KMS-11 (cell line): ENCODE results near the gene C2.

ENCODE experiments used
- H2AFZ ChIP-seq: fragments of 200-600 bp; sonication (generic); 2 replicates; pipeline ENCODE4 v1.6.1; 2016; ENCODE audit warnings: antibody characterized with exemption, mixed run types, low read depth
- H3K27ac ChIP-seq: fragments of 200-600 bp; sonication (generic); 2 replicates; pipeline ENCODE4 v1.6.1; 2016; ENCODE audit warnings: mild to moderate bottlenecking, mixed run types
- H3K27me3 ChIP-seq: fragments of 200-600 bp; sonication (generic); 2 replicates; pipeline ENCODE4 v1.6.1; 2017; ENCODE audit warnings: mild to moderate bottlenecking, low read depth, mixed run types, moderate library complexity; ENCODE audit not compliant: insufficient read depth
- H3K36me3 ChIP-seq: fragments of 200-600 bp; sonication (generic); 2 replicates; pipeline ENCODE4 v1.6.1; 2017; ENCODE audit warnings: mild to moderate bottlenecking, mixed run types; ENCODE audit not compliant: insufficient read depth
- H3K4me1 ChIP-seq: fragments of 200-600 bp; sonication (generic); 2 replicates; pipeline ENCODE4 v1.6.1; 2016; ENCODE audit warnings: mild to moderate bottlenecking, low read depth, mixed run types; ENCODE audit not compliant: poor library complexity, severe bottlenecking
- H3K4me2 ChIP-seq: fragments of 200-600 bp; sonication (generic); 2 replicates; pipeline ENCODE4 v1.7.0; 2016; ENCODE audit warnings: mild to moderate bottlenecking, mixed run types
- H3K4me3 ChIP-seq: fragments of 200-600 bp; sonication (generic); IDR thresholded peaks from 2 replicates; pipeline ENCODE4 v1.6.1; 2017; ENCODE audit warnings: low read depth, low read length, mixed read lengths; ENCODE audit not compliant: insufficient read depth
- H3K79me2 ChIP-seq: fragments of 200-600 bp; sonication (generic); 2 replicates; pipeline ENCODE4 v1.6.1; 2016; ENCODE audit warnings: low read depth, mixed run types; ENCODE audit not compliant: insufficient read depth
- H3K9ac ChIP-seq: fragments of 200-600 bp; sonication (generic); 2 replicates; pipeline ENCODE4 v1.6.1; 2016; ENCODE audit warnings: mild to moderate bottlenecking, mixed run types
- H4K20me1 ChIP-seq: fragments of 200-600 bp; sonication (generic); 2 replicates; pipeline ENCODE4 v1.6.1; 2016; ENCODE audit warnings: mild to moderate bottlenecking, mixed run types; ENCODE audit not compliant: insufficient read depth
- TF ChIP-seq, protein P1 (sequence below): fragments of 200-600 bp; sonication (generic); conservative IDR thresholded peaks from 2 replicates; pipeline ENCODE4 v1.6.1; 2017; ENCODE audit warnings: low read depth, mild to moderate bottlenecking, antibody characterized with exemption, low read length, moderate library complexity, mixed read lengths

C2 gene

GRCh38 chr6:31958741-31959739, 31.5 kb downstream of the C2 start, which contains the start of the genes NELFE and SKIC2:
Gene NELFE (minus strand): TSS chr6:31958971. CDS start chr6:31958446, 525 bp downstream.
Gene SKIC2 (plus strand): TSS chr6:31959175. CDS start chr6:31959193, 18 bp downstream.
- Histone ChIP-seq H3K4me1 (peaks cover 9% of the 10 kb centered on the region), H2AFZ (peak within 1 kb of the TSS; percentile 36), H4K20me1 (no peaks in the 10 kb centered on the region), H3K36me3 (peaks cover 13% of the 10 kb centered on the region; the same call in 1 of the 2 replicates), H3K4me2 (peak within 1 kb of the TSS; percentile 71), H3K27me3 (no peaks in the 10 kb centered on the region), H3K79me2 (peaks cover 18% of the 10 kb centered on the region), H3K27ac (no peak within 1 kb of the TSS; the same call in 1 of the 2 replicates), H3K9ac (peak within 1 kb of the TSS; percentile 54), H3K4me3 (peak within 1 kb of the TSS; percentile 76)
- TF ChIP-seq, protein P1, sequence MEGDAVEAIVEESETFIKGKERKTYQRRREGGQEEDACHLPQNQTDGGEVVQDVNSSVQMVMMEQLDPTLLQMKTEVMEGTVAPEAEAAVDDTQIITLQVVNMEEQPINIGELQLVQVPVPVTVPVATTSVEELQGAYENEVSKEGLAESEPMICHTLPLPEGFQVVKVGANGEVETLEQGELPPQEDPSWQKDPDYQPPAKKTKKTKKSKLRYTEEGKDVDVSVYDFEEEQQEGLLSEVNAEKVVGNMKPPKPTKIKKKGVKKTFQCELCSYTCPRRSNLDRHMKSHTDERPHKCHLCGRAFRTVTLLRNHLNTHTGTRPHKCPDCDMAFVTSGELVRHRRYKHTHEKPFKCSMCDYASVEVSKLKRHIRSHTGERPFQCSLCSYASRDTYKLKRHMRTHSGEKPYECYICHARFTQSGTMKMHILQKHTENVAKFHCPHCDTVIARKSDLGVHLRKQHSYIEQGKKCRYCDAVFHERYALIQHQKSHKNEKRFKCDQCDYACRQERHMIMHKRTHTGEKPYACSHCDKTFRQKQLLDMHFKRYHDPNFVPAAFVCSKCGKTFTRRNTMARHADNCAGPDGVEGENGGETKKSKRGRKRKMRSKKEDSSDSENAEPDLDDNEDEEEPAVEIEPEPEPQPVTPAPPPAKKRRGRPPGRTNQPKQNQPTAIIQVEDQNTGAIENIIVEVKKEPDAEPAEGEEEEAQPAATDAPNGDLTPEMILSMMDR = no peak

DNA sequence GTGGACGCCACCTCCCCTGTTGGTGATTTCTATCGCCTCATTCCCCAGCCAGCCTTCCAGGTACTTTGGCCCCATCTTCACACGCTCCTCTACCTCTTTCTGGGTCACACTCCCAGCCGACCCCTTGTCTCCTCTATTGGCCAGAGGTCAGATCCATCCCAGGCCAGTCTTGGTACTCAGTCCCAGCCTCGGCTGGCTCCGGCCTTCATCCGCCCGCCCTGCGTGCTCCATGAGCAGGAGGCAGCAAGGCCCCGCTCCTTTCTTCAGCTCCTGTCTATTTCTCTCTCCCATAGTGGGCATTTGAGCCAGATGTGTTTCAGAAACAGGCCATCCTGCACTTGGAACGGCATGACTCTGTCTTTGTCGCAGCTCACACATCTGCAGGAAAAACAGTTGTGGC, 34.1 kb downstream of the C2 start:
- H3K9ac ChIP-seq = no peak overlapping the region

GRCh38 chr6:31963921-31964320, 36.4 kb downstream of the C2 start:
- H3K4me1 ChIP-seq = no peaks in the 10 kb centered on the region
- H3K9ac ChIP-seq = no peak overlapping the region
- TF ChIP-seq, protein P1 = no peak
- H3K4me2 ChIP-seq = no peak overlapping the region
- H4K20me1 ChIP-seq = no peaks in the 10 kb centered on the region
- no peak overlapping the region for H2AFZ ChIP-seq
- H3K36me3 ChIP-seq = peaks cover 8% of the 10 kb centered on the region; the same call in 1 of the 2 replicates
- H3K79me2 ChIP-seq = no peaks in the 10 kb centered on the region; the same call in 1 of the 2 replicates
- no peak overlapping the region for H3K4me3 ChIP-seq
- H3K27ac ChIP-seq = no peak overlapping the region
- no peaks in the 10 kb centered on the region for H3K27me3 ChIP-seq

More for the DNA sequence above, 34.1 kb downstream of the C2 start:
- H3K36me3 ChIP-seq = peaks cover 9% of the 10 kb centered on the region; the same call in 1 of the 2 replicates
- TF ChIP-seq, protein P1 = no peak
- H3K4me2 ChIP-seq = no peak overlapping the region
- peaks cover 18% of the 10 kb centered on the region for H3K79me2 ChIP-seq
- H3K4me1 ChIP-seq = peaks cover 9% of the 10 kb centered on the region
- H3K4me3 ChIP-seq = no peak overlapping the region
- no peak overlapping the region for H3K27ac ChIP-seq
- no peaks in the 10 kb centered on the region for H3K27me3 ChIP-seq
- H2AFZ ChIP-seq = no peak overlapping the region
- H4K20me1 ChIP-seq = no peaks in the 10 kb centered on the region

DNA sequence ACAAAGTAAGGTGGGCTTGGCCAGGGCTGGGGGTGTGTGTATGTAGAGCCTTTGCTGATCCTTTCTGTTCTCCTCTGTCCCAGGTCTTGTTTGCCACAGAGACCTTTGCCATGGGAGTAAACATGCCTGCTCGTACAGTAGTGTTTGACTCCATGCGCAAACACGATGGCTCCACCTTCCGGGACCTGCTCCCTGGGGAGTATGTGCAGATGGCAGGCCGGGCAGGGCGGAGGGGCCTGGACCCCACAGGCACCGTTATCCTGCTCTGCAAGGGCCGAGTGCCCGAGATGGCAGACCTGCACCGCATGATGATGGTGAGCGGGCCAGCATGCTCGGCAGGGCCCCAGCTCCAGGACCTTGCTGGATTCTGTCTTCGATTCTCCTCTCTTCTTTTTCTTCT, 38.2 kb downstream of the C2 start:
- Histone ChIP-seq H3K4me3 (no peak overlapping the region), H3K4me1 (no peaks in the 10 kb centered on the region), H4K20me1 (no peaks in the 10 kb centered on the region), H3K79me2 (no peaks in the 10 kb centered on the region), H3K4me2 (no peak overlapping the region), H3K36me3 (peaks cover 8% of the 10 kb centered on the region; the same call in 1 of the 2 replicates), H3K27ac (no peak overlapping the region), H3K9ac (no peak overlapping the region), H2AFZ (no peak overlapping the region), H3K27me3 (no peaks in the 10 kb centered on the region)
- TF ChIP-seq, protein P1 = no peak
